Calu3 (cell line): ENCODE data around the gene CDADC1. TPM values are rescaled to one million over a fixed set of nuclear protein-coding genes. Genes with fewer than 3 reads are reported as not detected.

ENCODE experiments used
- BruUV-seq: library from RNA; stranded (reverse); fragments of 400-500 nt; replicated peaks from 2 replicates; lab custom pipeline; 2021; lab: Mats Ljungman, UMichigan
- CTCF ChIA-PET: fragments of 300-600 bp; sonication (Branson Sonifier 250); formaldehyde crosslinking; loops from one replicate; lab custom pipeline; 2022; ENCODE audit warnings: antibody characterized with exemption; lab: Charles Lee
- DNase-seq: peaks from one replicate; pipeline ENCODE4 v3.0.0; 2022
- H3K27ac Mint-ChIP-seq: one replicate; pipeline ENCODE4 v1.8.0; 2022; ENCODE audit warnings: mixed read lengths; ENCODE audit not compliant: unreplicated experiment
- H3K27me3 Mint-ChIP-seq: one replicate; pipeline ENCODE4 v1.8.0; 2022; ENCODE audit warnings: mixed read lengths; ENCODE audit not compliant: unreplicated experiment
- H3K36me3 Mint-ChIP-seq: one replicate; pipeline ENCODE4 v1.8.0; 2022; ENCODE audit warnings: mild to moderate bottlenecking, moderate library complexity, mixed read lengths; ENCODE audit not compliant: insufficient read depth, unreplicated experiment
- H3K4me1 Mint-ChIP-seq: one replicate; pipeline ENCODE4 v1.8.0; 2022; ENCODE audit warnings: mild to moderate bottlenecking, low read depth, mixed read lengths; ENCODE audit not compliant: unreplicated experiment
- H3K4me3 Mint-ChIP-seq: one replicate; pipeline ENCODE4 v1.8.0; 2022; ENCODE audit warnings: mild to moderate bottlenecking, low read depth, moderate library complexity, mixed read lengths; ENCODE audit not compliant: unreplicated experiment
- H3K9me3 Mint-ChIP-seq: one replicate; pipeline ENCODE4 v1.8.0; 2022; ENCODE audit warnings: low read depth, mixed read lengths; ENCODE audit not compliant: unreplicated experiment
- intact Hi-C: fragments of 100-400 bp; cut with micrococcal nuclease; formaldehyde crosslinking; loops from one replicate; pipeline ENCODE4 v1.10.0; 2022; ENCODE audit not compliant: unreplicated experiment
- total RNA-seq: library from RNA; stranded (reverse); gene quantifications from 2 replicates; pipeline ENCODE4 v1.2.3, GENCODE V29; 2022
- TF ChIP-seq, protein P1 (sequence below): fragments of 200-600 bp; IDR thresholded peaks from one replicate; pipeline ENCODE4 v1.8.0; 2022; ENCODE audit warnings: antibody characterized with exemption; ENCODE audit not compliant: unreplicated experiment

The CDADC1 gene
- total RNA-seq, 1 experiment from 2014 or later: 6.4 TPM

DNA sequence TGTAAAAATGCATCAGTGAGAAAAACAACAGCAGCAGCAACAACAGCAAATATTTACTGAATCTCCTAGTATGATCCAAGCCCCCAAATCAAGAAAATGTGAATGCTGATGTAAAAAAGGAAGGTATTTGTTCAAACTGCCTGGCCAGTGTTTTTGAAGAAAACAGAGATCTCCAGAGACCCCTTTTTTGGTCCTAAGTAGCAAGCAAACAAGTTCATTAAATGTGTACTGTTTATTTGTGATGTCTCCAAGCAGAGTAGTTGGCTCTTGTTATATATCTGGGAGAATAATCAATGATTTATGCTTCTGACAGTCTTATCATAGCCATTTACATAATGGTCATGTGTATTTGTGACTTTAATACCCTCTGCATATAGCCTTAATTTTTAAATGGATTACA, 50.7 kb downstream of the CDADC1 start:
- TF ChIP-seq, protein P1, sequence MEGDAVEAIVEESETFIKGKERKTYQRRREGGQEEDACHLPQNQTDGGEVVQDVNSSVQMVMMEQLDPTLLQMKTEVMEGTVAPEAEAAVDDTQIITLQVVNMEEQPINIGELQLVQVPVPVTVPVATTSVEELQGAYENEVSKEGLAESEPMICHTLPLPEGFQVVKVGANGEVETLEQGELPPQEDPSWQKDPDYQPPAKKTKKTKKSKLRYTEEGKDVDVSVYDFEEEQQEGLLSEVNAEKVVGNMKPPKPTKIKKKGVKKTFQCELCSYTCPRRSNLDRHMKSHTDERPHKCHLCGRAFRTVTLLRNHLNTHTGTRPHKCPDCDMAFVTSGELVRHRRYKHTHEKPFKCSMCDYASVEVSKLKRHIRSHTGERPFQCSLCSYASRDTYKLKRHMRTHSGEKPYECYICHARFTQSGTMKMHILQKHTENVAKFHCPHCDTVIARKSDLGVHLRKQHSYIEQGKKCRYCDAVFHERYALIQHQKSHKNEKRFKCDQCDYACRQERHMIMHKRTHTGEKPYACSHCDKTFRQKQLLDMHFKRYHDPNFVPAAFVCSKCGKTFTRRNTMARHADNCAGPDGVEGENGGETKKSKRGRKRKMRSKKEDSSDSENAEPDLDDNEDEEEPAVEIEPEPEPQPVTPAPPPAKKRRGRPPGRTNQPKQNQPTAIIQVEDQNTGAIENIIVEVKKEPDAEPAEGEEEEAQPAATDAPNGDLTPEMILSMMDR: no peak
- BruUV-seq: no TSS peak
- H3K36me3 Mint-ChIP-seq: no peaks in the 10 kb centered on the region
- no peak overlapping the region for H3K4me3 Mint-ChIP-seq
- CTCF ChIA-PET: interaction anchor here (0.5 kb wide), 1 partner anchor 84 kb away, joined by 3 read pairs; no protein-coding TSS in a partner anchor
- H3K27me3 Mint-ChIP-seq: no peaks in the 10 kb centered on the region
- no peaks in the 10 kb centered on the region for H3K9me3 Mint-ChIP-seq
- no peak overlapping the region for H3K27ac Mint-ChIP-seq
- intact Hi-C loops: no loop called here
- peaks cover 41% of the 10 kb centered on the region for H3K4me1 Mint-ChIP-seq
- DNase-seq: no peak

DNA sequence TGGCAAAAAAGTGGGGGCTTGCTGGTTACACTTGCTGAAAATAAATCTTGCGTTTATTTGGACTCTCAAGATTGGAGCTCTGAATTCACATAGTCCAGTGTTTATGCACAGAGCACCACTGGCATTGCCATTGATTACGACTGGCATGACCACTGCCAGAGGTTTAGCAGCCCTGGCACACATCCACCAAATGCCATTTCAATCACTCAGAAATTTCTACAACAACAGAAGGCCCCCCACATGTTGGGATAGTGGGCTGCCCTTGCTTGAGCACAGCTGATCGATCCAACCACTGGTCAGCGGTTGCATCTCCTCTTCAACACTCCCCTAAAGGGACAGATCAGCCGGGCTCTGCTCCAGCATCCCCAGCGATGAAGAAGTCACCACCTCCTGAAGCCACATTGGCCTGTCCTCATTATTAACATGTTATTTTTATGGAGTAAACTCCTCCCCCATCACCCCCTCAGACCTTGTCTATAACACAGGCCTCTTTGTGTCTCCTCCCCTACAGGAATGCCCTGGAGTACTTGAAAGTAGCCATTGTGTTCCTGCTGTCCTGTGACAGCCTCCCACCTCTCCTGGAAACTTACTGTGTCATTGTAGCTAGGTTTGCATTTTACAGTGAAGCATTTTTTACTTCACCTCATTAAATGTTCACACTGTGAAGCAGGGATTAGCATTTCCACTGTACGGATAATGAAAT, 51.3 kb downstream of the CDADC1 start:
- Mint-ChIP-seq H3K9me3 (no peaks in the 10 kb centered on the region), H3K27ac (no peak overlapping the region), H3K36me3 (no peaks in the 10 kb centered on the region), H3K4me1 (peaks cover 43% of the 10 kb centered on the region), H3K4me3 (no peak overlapping the region), H3K27me3 (no peaks in the 10 kb centered on the region)
- TF ChIP-seq, protein P1: no peak
- no TSS peak for BruUV-seq
- CTCF ChIA-PET: interaction anchor here (0.5 kb wide), 1 partner anchor 83 kb away, joined by 3 read pairs; no protein-coding TSS in a partner anchor
- peak; percentile 30 for DNase-seq
- intact Hi-C loops: no loop called here

DNA sequence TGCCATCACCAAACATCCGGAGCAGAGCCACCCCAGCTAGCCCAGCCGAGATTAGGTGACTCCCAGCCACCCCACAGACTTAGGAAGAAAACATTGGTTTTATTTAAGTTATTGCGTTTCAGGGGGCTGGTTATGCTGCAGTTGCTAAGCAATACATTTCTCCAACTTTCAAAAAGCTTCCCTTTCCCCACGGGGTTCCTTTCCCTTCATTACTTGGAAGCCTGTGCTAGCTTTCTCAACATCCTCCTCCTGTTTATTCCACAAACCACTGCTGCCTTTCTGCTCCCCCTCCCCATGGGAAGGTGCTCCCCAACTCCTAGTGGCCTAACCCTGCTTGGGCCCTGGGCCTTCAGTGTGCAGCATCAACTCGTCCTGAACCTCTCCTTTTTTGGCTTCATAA, 52.6 kb downstream of the CDADC1 start:
- TF ChIP-seq, protein P1: no peak
- H3K36me3 Mint-ChIP-seq: no peaks in the 10 kb centered on the region
- CTCF ChIA-PET: no interaction called here
- H3K4me1 Mint-ChIP-seq: peaks cover 43% of the 10 kb centered on the region
- intact Hi-C loops: loop anchor here (2.0 kb wide), 1 partner anchor 195 kb away; the partner anchor contains the start of gene PHF11
- no peak overlapping the region for H3K27ac Mint-ChIP-seq
- no peaks in the 10 kb centered on the region for H3K9me3 Mint-ChIP-seq
- BruUV-seq: no TSS peak
- no peak overlapping the region for H3K4me3 Mint-ChIP-seq
- no peaks in the 10 kb centered on the region for H3K27me3 Mint-ChIP-seq
- no peak for DNase-seq

DNA sequence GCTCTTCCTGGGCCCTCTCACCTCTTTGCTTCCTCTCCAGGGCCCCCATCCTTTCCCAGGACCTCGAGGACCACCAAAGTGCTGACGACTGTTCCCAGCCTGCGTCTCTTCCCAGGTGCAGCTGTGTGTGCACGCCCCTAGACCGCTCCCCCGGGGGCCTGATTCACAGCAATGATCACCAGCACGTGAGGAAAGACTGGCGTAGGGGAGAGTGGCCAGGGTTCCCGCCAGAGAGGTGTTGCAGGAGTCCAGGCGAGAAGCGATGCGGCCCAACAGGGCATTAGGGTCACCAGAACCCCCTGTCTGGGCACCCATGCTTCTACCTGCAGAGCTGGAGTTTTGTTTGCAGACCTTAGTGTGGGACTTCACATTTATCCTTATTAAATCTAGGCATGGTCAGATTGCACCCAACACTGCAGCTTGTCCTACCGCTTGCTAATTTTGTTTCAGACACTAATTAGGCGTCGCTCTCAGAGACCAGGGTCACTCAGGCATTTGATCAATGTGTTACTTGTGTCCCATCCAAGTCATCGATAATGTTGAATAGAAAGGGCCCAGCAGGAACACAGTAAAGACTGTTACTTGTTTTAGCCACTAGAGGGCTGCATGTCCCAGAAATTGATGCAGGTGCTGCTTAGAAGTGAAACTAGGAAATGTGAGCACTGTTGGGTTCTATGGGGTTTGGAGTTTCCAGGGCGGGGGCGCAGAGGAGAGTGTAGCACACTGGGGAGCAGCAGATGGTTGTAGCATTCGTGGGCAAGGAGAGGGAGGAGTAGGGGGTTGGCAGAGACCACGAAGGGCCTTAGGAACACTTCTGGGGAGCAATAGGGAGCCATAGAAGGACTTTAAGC, 53.2 kb downstream of the CDADC1 start:
- CTCF ChIA-PET: interaction anchor here (0.7 kb wide), 1 partner anchor 306 kb away, joined by 5 read pairs; no protein-coding TSS in a partner anchor
- intact Hi-C loops: loop anchor here (1.0 to 2.0 kb wide), 3 partner anchors 136 to 306 kb away; partner anchors contain the start of gene PHF11
- Mint-ChIP-seq H3K9me3 (no peaks in the 10 kb centered on the region), H3K36me3 (no peaks in the 10 kb centered on the region), H3K27me3 (no peaks in the 10 kb centered on the region), H3K4me1 (peaks cover 43% of the 10 kb centered on the region), H3K4me3 (no peak overlapping the region), H3K27ac (peak overlapping the region; percentile 64)
- no TSS peak for BruUV-seq
- TF ChIP-seq, protein P1: peak; percentile 45
- peak; percentile 41 for DNase-seq
